Measurements from ENCODE around the gene CMC2.

DNA sequence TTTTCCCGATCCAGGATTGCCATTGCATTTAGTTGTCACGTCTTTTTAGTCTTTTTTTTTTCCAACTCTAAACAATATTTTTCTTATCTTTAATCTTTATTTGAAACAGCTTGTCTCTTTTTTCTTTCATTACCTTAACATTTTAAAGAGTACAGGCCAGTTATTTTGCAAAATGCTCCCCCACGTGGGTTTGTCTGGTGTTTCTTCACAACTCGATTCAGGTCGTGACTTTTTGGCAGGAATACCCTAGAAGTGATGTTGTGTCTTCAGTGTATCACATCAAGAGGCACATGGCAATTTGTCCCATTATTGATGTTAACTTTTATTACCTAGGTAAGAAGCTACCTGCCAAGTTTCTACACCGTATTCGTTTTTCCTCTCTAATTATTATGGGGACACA, 17.9 kb downstream of the CMC2 start:
- TF ChIP-seq, protein P1, sequence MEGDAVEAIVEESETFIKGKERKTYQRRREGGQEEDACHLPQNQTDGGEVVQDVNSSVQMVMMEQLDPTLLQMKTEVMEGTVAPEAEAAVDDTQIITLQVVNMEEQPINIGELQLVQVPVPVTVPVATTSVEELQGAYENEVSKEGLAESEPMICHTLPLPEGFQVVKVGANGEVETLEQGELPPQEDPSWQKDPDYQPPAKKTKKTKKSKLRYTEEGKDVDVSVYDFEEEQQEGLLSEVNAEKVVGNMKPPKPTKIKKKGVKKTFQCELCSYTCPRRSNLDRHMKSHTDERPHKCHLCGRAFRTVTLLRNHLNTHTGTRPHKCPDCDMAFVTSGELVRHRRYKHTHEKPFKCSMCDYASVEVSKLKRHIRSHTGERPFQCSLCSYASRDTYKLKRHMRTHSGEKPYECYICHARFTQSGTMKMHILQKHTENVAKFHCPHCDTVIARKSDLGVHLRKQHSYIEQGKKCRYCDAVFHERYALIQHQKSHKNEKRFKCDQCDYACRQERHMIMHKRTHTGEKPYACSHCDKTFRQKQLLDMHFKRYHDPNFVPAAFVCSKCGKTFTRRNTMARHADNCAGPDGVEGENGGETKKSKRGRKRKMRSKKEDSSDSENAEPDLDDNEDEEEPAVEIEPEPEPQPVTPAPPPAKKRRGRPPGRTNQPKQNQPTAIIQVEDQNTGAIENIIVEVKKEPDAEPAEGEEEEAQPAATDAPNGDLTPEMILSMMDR (IDR thresholded peaks at IDR 0.05): no peak
- TF ChIP-seq POLR2A (IDR thresholded peaks at IDR 0.05) (no peak), POLR2AphosphoS5 (IDR thresholded peaks at IDR 0.05) (no peak), EP300 (IDR thresholded peaks at IDR 0.05) (no peak)

Measured in sigmoid colon (tissue), 4 donors.